ENCODE results near the gene NFIC.

- TF ChIP-seq POLR2AphosphoS5 (IDR thresholded peaks at IDR 0.05; ENCODE audit: borderline replicate concordance, low read depth, low read length) (no peak; the same call in 1 of the 2 replicates), EZH2 (IDR thresholded peaks at IDR 0.05) (no peak), FOXP2 (optimal IDR thresholded peaks at IDR 0.05; ENCODE audit: control extremely low read depth, extremely low read length, insufficient read depth) (no peak)
Measured at GRCh38 chr19:3457528-3458228, 91.3 kb downstream of the NFIC start.

All from SK-N-MC (cell line).